Heart left ventricle (tissue), 13 donors: ENCODE measurements around the gene CANT1.

Source experiments
- POLR2A ChIP-seq, 2 donors: fragments of 450-650 bp; IDR thresholded peaks; one replicate each; pipeline ENCODE4 v1.6.1; 2017; ENCODE audit warnings: antibody characterized with exemption in 2 of 2, mild to moderate bottlenecking in 2 of 2, moderate library complexity in 2 of 2
- TF ChIP-seq, protein P1 (sequence below), 12 donors: fragments of 200-600 bp; sonication (generic) in 4 of 12; IDR thresholded peaks; one replicate each; pipeline versions ENCODE4 v1.5.0 to v1.8.0; 2018 to 2022; ENCODE audit warnings: antibody characterized with exemption in 12 of 12, mild to moderate bottlenecking in 5 of 12
- donor health status: ischemic (EF 13 %, LVEDD 7.1; RV severe dilation, severe dysfunction).
- donor health status: DM: no; HTN: yes; CAD: no.
- donor health status: DM: no; HTN: no; CAD: no.
- donor health status: ischemic (EF 25% LVEDD 6.9; RV normal size, moderate dysfunction).
- donor health status: ischemic (EF 25% LVEDD 5.7; RV mildly dilated, moderate dysfunction).
- donor health status: ischemic (EF 35%, LVEDD 5.7; RV mildly dilated, moderate dysfunction).
- donor health status: nonischemic (EF 11% LVEDD 7.7; RV severe dilation, severe dysfunction).
- donor health status: DM: yes; HTN: yes; CAD: no.
- donor health status: PGD.
- donor health status: ischemic (EF 29% LVEDD 5.4; RV normal size, mild dysfunction).
- donor health status: nonischemic (EF 23%, LVEDD 6.1; RV moderate dilation, normal function).

DNA sequence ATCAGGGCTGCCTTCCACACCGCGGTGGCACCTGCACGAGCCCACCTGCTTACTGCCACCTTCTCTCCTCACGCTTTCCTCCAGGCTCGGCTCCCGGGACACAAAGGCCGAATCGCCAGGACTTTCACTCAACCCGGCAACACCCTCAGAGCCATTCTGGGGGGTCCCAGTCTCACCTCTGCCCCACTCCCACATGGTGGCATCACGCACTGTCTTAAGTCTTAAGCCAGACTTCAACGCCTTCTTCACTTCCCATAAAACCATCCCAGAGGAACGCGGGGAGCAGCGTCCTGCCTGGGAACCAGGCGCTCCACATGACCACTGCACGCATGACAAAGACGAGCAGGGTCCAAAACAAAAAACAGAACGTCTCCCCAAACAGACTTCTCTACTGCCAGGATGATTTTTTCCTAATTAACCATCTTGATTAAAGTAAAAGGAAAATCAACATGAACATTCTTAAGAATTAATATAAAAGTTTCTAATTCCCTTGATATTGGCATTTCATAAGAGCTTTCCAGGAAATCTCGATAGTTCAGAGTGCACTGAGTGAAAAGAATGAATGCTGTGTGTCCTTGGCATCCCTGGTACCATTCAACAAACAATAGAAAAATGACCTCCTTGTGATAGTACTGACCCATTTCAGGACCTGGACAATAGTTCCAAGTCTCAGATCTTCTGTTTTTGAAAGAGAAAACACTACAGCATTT, 2.6 kb downstream of the CANT1 start:
- TF ChIP-seq POLR2A (IDR thresholded peaks at IDR 0.05) = no peak
- TF ChIP-seq, protein P1, sequence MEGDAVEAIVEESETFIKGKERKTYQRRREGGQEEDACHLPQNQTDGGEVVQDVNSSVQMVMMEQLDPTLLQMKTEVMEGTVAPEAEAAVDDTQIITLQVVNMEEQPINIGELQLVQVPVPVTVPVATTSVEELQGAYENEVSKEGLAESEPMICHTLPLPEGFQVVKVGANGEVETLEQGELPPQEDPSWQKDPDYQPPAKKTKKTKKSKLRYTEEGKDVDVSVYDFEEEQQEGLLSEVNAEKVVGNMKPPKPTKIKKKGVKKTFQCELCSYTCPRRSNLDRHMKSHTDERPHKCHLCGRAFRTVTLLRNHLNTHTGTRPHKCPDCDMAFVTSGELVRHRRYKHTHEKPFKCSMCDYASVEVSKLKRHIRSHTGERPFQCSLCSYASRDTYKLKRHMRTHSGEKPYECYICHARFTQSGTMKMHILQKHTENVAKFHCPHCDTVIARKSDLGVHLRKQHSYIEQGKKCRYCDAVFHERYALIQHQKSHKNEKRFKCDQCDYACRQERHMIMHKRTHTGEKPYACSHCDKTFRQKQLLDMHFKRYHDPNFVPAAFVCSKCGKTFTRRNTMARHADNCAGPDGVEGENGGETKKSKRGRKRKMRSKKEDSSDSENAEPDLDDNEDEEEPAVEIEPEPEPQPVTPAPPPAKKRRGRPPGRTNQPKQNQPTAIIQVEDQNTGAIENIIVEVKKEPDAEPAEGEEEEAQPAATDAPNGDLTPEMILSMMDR (IDR thresholded peaks at IDR 0.05) = no peak
